ENCODE measurements around the gene AKT3. TPM values are rescaled to one million over a fixed set of nuclear protein-coding genes. Genes with fewer than 3 reads are reported as not detected.
A peak's percentile ranks its signal among the peaks of the same experiment; 100 is the strongest.

Gene AKT3
- total RNA-seq, 1 donor from 2014 or later = 107 TPM

GRCh38 chr1:243710467-243710866, 139.6 kb downstream of the AKT3 start:
- peaks cover 31% of the 10 kb centered on the region for H3K4me1 Mint-ChIP-seq (ENCODE audit: unreplicated experiment)

GRCh38 chr1:243708210-243708609, 141.8 kb downstream of the AKT3 start:
- Mint-ChIP-seq H3K27me3 (ENCODE audit: unreplicated experiment) (no peaks in the 10 kb centered on the region), H3K4me3 (ENCODE audit: unreplicated experiment) (no peak overlapping the region), H3K27ac (ENCODE audit: unreplicated experiment) (no peak overlapping the region), H3K36me3 (ENCODE audit: unreplicated experiment) (peaks cover 5% of the 10 kb centered on the region), H3K4me1 (ENCODE audit: unreplicated experiment) (peaks cover 20% of the 10 kb centered on the region), H3K9me3 (ENCODE audit: unreplicated experiment) (no peaks in the 10 kb centered on the region)
- no peak for DNase-seq (ENCODE audit: extremely low spot score, unreplicated experiment)
- peak; percentile 58 for TF ChIP-seq CTCF (IDR thresholded peaks at IDR 0.05)

More at GRCh38 chr1:243710467-243710866, 139.6 kb downstream of the AKT3 start:
- peaks cover 3% of the 10 kb centered on the region for H3K36me3 Mint-ChIP-seq (ENCODE audit: unreplicated experiment)
- H3K27me3 Mint-ChIP-seq (ENCODE audit: unreplicated experiment) = no peaks in the 10 kb centered on the region
- no peaks in the 10 kb centered on the region for H3K9me3 Mint-ChIP-seq (ENCODE audit: unreplicated experiment)
- no peak for DNase-seq (ENCODE audit: extremely low spot score, unreplicated experiment)
- no peak overlapping the region for H3K4me3 Mint-ChIP-seq (ENCODE audit: unreplicated experiment)
- TF ChIP-seq CTCF (IDR thresholded peaks at IDR 0.05) = no peak
- H3K27ac Mint-ChIP-seq (ENCODE audit: unreplicated experiment) = no peak overlapping the region

GRCh38 chr1:243706563-243706962, 143.5 kb downstream of the AKT3 start:
- H3K27me3 Mint-ChIP-seq (ENCODE audit: unreplicated experiment) = no peaks in the 10 kb centered on the region
- no peaks in the 10 kb centered on the region for H3K9me3 Mint-ChIP-seq (ENCODE audit: unreplicated experiment)
- peaks cover 5% of the 10 kb centered on the region for H3K36me3 Mint-ChIP-seq (ENCODE audit: unreplicated experiment)
- DNase-seq (ENCODE audit: extremely low spot score, unreplicated experiment) = no peak
- no peak for TF ChIP-seq CTCF (IDR thresholded peaks at IDR 0.05)
- no peak overlapping the region for H3K4me3 Mint-ChIP-seq (ENCODE audit: unreplicated experiment)
- H3K4me1 Mint-ChIP-seq (ENCODE audit: unreplicated experiment) = peaks cover 5% of the 10 kb centered on the region
- no peak overlapping the region for H3K27ac Mint-ChIP-seq (ENCODE audit: unreplicated experiment)

- TF ChIP-seq CTCF (IDR thresholded peaks at IDR 0.05) = no peak
- H3K36me3 Mint-ChIP-seq (ENCODE audit: unreplicated experiment) = peaks cover 5% of the 10 kb centered on the region
- H3K27me3 Mint-ChIP-seq (ENCODE audit: unreplicated experiment) = no peaks in the 10 kb centered on the region
- H3K27ac Mint-ChIP-seq (ENCODE audit: unreplicated experiment) = no peak overlapping the region
- H3K4me1 Mint-ChIP-seq (ENCODE audit: unreplicated experiment) = peaks cover 2% of the 10 kb centered on the region
- no peaks in the 10 kb centered on the region for H3K9me3 Mint-ChIP-seq (ENCODE audit: unreplicated experiment)
- no peak for DNase-seq (ENCODE audit: extremely low spot score, unreplicated experiment)
- no peak overlapping the region for H3K4me3 Mint-ChIP-seq (ENCODE audit: unreplicated experiment)
Measured at GRCh38 chr1:243705585-243705984, 144.5 kb downstream of the AKT3 start.

GRCh38 chr1:243701872-243702271, 148.2 kb downstream of the AKT3 start:
- no peak for TF ChIP-seq CTCF (IDR thresholded peaks at IDR 0.05)
- peaks cover 2% of the 10 kb centered on the region for H3K4me1 Mint-ChIP-seq (ENCODE audit: unreplicated experiment)
- no peak overlapping the region for H3K4me3 Mint-ChIP-seq (ENCODE audit: unreplicated experiment)
- no peaks in the 10 kb centered on the region for H3K9me3 Mint-ChIP-seq (ENCODE audit: unreplicated experiment)
- no peak overlapping the region for H3K27ac Mint-ChIP-seq (ENCODE audit: unreplicated experiment)
- peaks cover 2% of the 10 kb centered on the region for H3K36me3 Mint-ChIP-seq (ENCODE audit: unreplicated experiment)
- no peak for DNase-seq (ENCODE audit: extremely low spot score, unreplicated experiment)
- H3K27me3 Mint-ChIP-seq (ENCODE audit: unreplicated experiment) = no peaks in the 10 kb centered on the region
